Right kidney (tissue), 1 donor: ENCODE results near the gene C5orf15.

Experiments
- DNase-seq: peaks from one replicate; pipeline ENCODE4 v3.0.0-alpha.2; 2016

C5orf15 gene

DNA sequence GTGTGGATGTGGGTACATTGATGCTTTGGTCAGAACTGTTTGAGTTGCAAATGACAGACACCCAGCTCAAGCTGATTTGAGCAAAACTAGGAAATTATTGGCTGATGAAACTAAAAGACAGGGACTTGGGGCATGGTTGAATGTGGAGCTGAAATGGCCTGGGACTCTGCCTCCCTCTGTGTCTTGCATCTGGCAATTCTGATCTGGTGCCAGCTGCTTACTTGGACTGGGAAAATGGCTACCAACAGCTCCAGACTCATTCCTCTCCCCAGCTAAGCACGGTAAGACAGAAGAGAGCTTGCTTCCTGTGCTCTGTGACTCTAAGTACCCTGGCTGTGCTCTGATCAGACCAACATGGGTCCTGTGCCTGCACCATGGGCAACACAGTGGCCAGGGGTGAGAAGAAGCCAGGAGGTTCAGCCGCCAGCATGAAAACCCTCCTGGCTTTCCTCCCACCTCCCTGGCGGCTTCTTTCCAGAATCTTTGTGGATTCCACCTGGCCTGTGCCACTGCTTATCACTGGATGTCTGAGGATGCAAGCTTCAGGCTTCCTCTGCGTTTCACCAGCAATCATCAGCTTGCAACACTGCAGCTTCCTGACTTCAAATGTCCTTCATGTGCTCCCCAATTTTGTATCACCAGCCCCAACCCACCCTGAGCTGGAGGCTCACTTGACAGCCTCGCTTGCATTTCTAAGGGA lies 44.1 kb downstream of the C5orf15 start:
- DNase-seq: no peak

DNA sequence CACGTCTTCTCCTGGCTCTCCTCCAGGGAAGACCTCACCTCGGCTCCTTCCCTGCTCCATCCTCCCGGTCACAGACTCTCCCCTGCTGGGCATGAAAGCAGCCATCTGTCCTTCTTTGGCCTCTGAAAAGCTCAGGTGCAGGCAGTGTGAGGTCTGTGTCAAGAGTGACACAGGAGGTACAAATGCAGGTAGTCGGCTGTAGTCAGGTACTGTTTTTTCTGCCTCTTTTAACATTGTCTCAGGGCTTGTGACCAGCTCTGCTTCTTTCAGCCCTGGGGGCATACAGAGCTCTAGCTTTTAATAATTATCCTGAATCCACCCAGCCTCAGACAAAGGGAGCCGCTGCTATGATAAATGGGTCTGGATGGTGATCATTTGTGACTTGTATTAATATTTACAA lies 46.4 kb downstream of the C5orf15 start:
- DNase-seq: no peak

DNA sequence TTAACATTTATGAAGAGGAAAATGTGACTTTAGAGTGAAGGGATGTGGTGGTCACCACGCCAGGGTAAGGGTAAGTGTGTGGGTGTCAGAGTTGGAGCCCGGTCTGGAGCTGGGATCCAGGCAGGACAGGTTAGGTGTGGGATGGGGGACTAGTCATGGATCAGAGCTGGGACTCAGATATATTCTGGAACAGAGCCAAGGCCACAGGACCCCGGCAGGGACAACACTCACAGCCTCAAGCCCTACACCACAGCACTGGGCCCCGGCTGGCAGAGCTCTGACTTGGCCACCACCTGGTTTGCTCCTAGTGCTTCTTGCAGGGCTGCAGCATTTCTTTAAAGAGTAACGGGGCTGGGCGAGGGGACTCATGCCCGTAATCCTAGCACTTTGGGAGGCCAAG lies 47.4 kb downstream of the C5orf15 start:
- DNase-seq: no peak

DNA sequence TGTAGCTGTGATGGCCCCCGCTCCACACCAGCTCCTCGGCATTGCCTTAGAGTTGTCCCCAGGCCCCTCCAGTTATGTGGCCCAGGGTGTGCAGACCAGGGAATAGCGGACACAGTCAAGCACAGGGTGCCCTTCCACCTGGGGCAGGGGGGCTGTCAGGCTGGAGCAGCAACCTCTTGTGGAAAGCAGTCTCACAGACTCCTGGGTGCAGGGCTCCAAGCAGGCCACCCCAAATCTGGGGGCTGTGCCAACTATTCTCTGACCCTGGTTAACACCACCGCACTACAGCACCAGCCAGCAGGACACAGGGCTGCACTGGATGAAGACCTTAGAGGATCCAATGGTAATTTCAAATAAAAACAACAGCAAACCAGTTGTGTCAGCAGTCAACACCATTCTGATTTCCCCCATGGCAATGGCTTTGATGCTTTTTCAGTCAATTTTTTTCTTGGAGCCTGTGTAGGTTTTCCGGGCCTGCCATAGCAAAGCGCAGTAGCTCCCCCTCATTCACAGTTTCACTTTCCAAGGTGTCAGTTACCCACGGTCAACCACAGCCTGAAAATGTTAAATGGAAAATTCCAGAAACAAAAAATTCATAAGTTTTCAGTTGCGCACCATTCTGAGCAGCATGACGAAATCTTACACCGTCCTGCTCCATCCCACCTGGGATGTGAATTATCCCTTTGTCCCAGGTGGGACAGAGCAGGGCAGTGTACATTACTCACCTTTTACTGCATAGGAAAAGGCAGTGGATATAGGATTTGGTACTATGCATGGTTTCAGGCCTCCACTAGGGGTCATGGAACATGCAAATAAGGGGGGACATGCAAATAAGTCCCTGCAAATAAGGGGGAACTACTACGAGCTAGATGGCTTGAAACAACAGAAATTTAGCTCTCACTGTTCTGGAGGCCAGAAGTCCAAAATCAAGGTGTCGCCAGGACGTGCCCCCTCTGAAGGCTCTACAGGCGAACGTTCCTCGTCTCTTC lies 49.0 kb downstream of the C5orf15 start:
- no peak for DNase-seq

DNA sequence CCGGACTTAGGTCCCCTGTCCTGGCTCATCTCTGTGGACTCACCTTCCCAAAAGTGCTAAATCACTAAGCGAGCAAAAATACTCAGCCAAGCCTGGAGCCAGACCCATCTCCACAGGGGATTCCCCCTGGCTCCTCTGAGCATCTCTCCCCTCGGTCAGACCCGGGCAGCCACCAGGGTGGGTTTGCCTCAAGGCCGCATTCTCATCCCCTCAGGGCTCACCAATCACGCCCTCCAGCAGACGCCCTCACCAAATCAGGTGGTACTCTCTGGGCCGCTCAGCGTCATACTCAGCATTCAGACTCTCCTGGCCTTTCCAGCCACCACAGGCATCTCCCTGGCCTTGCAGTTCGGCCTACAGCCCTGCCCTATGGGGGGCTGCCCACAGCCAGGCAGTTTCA lies 49.7 kb downstream of the C5orf15 start:
- no peak for DNase-seq

DNA sequence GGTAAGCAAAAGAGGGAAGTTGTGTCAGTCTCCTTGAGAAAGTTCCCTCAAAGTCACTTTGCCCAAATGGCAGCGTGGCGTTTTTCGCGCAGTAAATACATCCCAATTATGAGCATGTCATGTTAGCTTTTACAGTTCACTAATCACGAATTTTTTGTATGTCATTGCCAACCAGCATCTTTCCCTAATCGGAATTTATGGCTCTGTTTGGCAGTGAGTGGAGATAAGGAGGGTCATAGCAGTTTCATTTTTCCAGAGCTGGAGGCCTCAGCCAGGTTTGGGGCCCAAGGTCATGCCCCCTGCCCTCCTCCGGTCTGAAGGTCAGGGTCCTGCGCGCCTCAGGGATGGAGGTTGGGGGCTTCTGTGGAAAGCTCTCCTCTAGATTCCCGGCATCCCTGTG lies 50.1 kb downstream of the C5orf15 start:
- no peak for DNase-seq

DNA sequence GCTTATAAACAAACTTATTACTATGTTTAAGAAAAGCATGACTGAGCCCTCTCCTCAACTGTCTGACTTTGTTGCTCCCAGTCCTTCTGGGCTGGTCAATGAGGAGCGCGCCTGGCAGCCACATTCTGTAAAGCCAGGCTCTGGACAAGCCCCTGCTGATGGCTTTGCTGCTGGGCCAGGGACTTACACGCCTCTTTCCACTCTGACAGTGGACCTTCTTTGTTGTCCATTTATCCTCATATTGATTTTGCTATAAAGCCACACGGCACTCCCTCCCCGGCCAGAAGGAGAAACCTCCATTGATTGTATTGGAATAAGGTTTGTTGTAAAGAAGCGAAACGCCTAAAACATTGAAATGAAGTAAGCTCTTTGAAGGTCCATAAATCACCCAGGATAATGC lies 50.6 kb downstream of the C5orf15 start:
- DNase-seq: no peak

DNA sequence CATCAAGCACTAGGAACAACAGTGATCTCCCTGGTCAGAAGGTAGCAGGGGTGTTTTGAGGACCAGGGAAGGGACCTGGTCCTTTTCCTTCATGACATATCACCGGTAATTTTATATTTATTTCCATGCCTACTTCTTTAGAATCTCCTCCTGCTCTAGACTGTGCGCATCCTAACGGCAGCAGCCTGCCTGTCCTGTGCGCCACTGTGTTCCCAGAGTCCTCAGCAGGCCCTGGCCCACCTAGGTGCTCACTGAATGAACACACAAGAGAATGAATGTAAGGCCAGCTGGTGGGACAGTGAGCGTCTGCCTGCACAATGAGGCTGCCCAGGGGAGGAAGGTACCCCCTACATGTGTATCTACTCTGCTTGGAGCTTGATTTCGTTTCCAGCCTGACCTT lies 51.5 kb downstream of the C5orf15 start:
- DNase-seq: no peak

DNA sequence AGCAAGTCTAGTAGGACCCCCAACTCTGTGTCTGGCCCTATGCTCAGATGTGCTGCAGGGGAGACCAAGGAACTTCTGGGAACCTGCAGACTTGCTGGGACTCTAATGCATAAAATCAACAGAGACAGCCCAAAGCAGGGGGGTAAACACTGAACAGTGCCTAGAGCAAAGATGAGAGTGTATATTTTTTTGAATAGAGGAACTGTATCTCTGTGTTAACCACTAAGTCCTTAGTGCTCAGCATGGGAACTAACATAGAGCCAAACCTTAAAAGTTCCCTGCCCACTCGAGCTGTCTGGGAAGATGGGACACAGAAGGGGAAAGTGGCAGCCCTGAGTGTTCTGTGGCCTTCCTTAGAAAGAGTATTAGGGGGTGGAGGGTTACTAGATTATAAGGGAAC lies 51.9 kb downstream of the C5orf15 start:
- no peak for DNase-seq

DNA sequence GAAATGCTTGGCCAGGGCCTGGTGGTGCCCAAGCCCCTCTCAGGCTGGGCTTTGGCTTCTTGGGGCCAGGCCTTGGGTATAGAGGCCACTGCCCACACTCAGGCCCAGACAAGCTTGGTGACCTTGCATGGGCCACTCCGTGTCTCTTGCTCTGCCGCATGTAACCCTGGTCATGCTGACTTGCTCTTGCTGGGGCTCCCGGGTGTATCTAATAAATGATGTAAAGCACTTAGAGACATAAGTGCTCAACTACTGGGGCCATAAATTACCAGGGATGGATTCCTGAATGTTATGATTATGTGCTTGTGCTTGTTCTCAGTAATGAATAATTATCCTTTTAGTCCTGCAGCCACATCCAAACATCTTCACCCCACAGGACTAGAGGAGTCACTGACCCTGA lies 54.0 kb downstream of the C5orf15 start:
- DNase-seq: no peak

DNA sequence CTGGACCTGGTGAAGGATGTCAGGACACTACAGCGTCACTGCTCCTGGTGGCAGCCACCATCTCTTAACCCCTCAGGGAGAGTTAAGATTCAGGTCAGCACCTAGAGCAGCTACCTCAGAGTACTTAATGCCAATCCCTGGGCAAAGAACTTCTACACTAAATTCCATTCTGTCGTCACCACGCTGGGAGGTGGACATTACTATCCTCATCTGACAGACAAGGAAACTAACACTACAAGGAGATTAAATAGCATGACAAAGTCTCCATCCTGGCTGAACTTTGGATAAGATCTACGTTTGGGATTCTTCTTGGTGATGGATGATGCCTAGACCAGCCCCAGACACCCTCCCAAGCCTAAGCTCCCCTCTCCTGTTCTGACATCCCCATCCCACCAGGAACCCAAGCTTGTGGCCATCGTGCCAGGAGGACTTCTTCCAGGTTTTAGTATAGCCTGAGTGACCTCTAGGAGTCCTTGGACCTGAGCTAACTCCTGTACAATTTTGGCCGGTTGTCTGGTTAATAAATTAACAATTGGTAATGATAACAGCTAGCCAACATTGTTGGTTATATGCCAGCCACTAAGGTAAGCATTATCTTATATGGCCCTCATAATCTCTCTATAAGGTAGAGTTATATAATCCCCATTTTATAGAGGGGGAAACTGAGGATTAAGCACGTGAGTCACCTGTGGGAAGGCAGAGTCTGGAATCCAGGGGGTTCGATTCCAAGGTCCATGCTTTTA lies 54.8 kb downstream of the C5orf15 start:
- DNase-seq: no peak

DNA sequence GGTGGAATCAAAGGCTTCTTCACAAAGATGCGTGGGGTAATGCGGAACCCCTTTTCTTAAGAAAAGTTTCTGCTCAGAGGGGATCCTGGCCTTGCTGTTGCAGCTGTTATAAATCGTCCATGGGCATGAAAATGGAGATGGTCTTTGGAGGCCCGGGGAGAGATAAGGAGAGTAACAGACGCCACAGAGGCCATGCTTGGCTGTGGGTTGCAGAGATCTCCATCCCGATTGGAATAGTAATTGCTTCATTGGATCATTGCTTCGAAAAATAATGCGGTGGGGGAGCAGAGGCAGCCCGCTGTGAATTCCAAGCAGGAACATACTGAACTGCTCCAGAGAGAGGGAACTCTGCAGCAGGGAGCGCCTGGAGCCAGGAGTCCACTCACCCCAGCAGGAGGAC lies 55.5 kb downstream of the C5orf15 start:
- DNase-seq: no peak

DNA sequence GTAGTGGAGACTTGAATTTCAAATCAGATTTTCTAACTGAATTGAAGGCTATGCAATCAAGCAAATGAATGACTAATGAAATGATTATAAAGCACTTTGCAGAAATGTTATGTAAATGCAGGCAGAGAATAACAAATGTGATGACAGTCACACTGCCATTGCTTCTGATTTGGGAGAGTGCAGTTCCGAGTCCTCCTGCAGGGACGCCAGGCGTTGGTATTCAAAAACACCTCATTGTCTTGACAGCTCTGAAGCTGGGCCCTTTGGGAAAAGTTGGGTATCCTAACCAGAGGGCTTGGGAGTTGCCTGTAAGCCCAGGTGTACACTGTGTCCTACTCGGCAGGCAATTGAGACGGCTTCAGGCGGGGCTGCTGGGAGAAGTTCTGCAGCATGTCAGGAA lies 57.9 kb downstream of the C5orf15 start:
- no peak for DNase-seq

DNA sequence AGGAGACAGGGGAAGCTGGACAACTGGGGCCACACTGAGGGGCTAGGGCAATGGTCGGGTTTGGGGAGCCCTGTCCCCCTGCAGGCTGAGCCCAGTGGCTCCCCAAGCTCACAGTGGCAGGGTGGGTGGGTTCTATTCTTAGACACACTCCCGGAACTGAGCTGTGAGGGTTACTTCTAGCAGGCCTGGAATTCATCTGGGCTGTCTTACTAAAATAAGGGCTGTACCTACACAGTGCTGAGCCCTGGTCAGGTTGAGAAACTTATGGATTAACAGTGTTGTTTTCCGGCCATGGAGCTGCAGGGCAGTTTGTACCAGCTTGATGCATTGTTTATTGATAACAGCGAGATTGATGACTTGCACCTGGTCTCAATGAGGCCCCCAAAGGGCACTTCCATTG lies 58.8 kb downstream of the C5orf15 start:
- DNase-seq: no peak

DNA sequence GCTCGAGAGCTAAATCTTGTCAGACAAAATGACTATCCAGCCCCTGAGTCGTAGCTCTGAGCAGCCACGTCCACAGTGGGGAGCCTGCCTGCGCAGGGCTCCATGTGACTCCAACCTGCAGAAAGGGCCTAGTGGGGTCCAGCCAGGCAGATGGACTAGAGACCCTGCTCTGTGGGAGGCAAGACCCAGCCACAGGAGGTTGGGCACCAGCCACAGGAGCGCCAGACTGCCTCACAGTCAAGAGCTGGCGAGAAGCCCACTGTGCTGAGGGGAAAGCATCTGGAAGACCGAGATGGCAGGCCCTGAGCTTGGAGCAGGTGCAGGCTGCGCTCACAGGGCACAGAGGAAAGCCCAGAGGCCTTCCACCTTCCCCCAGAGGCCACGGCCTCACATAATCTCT lies 61.4 kb downstream of the C5orf15 start:
- no peak for DNase-seq

DNA sequence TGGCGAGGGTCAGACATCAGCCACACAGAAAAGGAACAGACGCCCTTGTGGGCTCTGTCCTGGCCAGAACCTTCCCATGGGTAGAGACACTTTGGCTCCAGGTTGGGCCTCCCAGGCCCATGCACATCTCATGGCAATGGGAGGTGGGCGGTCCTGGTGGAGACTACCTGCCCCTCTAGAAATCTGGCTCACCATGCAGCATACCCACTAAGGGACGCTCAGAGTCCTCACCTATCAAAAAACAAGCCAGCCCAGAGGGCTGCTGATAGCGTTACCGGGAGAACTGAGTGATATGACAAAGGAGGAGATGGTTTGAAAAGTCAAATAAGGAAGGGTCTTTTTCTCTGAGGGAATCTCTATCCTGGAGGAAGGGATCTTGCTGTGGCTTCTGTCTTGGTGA lies 62.1 kb downstream of the C5orf15 start:
- DNase-seq: no peak
